SK-N-DZ (cell line): ENCODE data around the gene TNFSF9.
"Not testable (repeated sequence)": the region's sequence is repeated elsewhere in the genome, so short reads cannot be mapped to it uniquely, and the experiment has no call there.

ENCODE experiments used
- DNase-seq: peaks from one replicate; pipeline ENCODE4 v3.0.0-alpha.2; 2015; ENCODE audit warnings: low spot score

Gene TNFSF9

DNA sequence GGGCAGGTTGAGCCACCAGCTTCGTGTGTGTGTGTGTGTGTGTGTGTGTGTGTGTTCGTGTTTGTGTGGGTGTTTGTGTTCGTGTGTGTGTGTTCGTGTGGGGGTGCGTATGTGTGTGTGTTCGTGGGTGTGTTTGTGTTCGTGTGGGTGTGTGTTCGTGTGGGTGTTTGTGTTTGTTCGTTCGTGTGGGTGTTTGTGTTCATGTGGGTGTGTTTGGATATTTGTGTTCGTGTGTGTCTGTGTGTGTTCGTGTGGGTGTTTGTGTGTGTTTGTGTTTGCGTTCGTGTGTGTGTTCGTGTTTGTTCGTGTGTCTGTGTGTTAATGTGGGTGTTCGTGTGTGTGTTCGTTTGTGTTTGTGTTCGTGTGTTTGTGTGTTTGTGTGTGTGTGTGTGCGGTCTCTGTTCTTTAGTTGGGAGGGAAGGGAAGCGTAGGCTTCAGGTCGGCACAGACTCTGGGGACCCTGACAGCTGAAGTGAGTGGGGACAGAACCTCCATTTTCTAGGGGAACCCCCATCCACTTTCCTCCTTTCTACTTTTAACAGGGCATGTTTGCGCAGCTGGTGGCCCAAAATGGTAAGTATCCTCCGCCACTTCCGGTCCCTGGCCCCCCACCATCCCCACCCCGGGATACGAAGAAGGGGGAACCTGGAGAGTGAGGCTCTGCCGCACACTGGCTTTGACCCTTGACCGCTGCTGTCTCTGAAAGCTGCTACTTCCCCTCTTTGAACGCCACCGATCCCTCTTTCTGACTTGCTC is 1.6 kb downstream of the TNFSF9 start:
- DNase-seq, result no peak

GRCh38 chr19:6533000-6533328 is 2.1 kb downstream of the TNFSF9 start:
- no peak for DNase-seq

GRCh38 chr19:6533746-6534418 is 3.1 kb downstream of the TNFSF9 start:
- DNase-seq, result no peak

- no peak for DNase-seq
These were observed 3.7 kb downstream of the TNFSF9 start for GRCh38 chr19:6534451-6535093.

- no peak for DNase-seq
These were observed 4.8 kb downstream of the TNFSF9 start for GRCh38 chr19:6535558-6536137.

GRCh38 chr19:6539514-6539913 is 8.7 kb downstream of the TNFSF9 start:
- no peak for DNase-seq

DNA sequence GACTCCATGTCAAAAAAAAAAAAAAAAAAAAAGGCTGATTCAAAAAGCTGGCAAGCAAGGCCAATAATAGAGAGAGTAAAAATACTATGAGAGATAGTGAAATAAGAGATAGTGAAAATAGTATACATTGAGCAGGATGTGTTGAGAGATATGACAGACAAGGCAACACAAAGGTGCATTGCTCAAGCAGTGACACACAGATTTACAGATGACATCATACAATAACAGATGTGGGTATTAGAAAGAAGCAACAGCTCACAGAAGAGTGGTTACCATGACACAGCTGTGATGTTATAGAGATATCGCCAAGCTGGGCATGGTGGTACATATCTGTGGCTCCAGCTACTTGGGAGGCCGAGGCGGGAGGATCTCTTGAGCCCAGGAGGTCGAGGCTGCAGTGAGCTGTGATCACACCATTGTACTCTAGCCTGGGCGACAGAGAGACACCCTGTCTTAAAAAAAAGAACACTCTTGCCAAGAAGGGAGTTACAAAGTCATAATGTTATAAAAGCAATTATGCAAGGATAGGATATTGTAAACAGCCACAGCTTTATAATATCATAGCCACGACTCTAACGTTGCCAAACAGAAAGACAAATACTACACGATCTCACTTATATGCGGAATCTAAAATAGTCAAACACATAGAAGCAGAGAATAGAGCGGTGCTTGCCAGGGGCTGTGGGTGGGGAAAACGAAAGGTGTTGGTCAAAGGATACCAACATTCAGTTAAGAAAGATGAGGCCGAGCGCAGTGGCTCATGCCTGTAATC is 10.3 kb downstream of the TNFSF9 start:
- DNase-seq, result no peak

GRCh38 chr19:6543866-6544347 is 13.1 kb downstream of the TNFSF9 start:
- no peak for DNase-seq

- not testable (repeated sequence) for DNase-seq
These were observed 19.9 kb downstream of the TNFSF9 start for GRCh38 chr19:6550679-6551078.

- DNase-seq, result no peak
These were observed 20.3 kb downstream of the TNFSF9 start for GRCh38 chr19:6551091-6551490.

DNA sequence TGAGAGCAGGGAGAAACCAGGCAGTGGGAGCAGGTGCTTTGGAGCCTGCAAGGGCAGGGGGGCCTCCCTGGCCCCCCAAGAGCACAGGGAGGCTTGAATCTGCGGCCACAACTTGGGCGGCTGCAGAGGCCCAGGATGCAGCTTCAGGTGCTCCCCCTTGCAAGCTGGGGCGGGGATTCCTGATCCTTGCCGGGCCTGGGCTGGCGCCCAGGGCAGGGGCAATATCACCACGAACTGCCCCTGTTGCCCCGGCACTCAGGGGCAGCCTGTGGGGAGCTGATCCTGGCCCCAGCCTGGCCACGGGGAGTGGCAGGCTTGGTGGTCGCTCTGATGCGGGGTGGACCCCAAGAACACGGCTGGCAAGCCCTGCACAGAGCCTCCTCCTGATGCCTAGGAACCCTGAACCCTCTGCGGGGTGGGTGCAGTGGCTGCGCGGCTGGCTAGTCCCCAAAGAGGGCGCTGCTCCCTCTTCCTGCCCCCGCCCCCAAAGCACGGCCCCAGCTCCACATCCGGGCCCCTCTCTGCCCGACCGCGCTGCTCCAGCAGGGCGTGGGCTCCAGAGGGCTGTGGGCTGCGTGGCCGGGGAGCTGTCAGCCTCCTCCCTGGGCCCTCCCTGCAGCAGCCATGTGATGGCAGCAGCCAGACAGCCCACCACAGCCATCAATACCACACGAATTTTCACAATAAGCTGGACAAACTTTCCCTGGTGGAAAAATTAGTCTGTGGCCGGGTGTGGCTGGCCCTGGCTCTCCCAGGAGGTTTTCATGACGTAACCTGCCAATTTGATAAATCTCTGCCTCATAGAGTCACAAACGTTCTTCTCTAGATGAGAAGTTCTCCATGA is 21.0 kb downstream of the TNFSF9 start:
- no peak for DNase-seq

GRCh38 chr19:6556043-6556449 is 25.2 kb downstream of the TNFSF9 start:
- DNase-seq, result no peak

DNA sequence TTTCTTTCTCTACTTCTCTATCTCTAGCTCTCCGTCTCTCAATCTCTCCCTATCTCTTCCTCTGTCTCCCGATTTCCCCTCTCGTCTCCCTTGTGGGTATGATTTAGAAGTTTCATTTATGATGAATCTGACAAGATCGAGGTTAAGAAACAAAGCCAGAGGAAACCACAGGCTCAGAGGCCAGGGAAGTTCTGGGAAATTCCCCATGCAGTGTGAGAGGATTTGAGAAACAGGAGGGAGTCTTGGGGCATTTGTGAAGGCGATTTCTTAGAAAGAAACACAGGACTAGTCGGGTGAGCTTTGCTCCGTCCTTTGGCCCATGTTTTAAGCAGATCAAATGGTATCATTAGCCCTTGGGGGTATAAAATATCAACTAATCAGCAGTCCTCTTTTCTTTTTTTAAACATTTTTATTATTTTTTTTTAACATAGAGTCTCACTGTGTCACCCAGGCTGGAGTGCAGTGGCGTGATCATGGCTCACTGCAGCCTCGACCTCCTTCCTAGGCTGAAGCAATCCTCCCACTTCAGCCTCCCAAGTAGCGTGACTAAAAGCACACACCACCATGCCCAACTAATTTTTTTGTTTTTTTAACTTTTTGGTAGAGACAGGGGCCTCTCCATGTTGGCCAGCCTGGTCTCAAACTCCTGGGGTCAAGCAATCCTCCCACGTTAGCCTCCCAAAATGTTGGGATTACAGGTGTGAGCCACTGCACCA is 25.8 kb downstream of the TNFSF9 start:
- no peak for DNase-seq

- DNase-seq, result not testable (repeated sequence)
These were observed 31.6 kb downstream of the TNFSF9 start for GRCh38 chr19:6562437-6562836.

- DNase-seq, result no peak
These were observed 33.6 kb downstream of the TNFSF9 start for GRCh38 chr19:6564393-6564792.

DNA sequence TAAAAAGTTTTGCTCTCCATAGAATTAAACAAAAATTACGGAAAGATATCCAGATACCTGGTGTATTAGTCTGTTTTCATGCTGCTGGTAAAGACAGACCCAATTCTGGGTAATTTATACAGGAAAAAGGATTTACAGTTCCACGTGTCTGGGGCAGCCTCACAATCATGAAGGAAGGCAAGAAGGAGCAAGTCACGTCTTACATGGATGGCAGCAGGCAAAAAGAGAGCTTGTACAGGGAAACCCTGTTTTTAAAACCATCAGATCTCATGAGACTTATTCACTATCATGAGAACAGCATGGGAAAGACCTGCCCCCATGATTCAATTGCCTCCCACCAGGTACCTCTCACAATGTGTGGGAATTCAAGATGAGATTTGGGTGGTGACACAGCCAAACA is 35.9 kb downstream of the TNFSF9 start:
- not testable (repeated sequence) for DNase-seq

DNA sequence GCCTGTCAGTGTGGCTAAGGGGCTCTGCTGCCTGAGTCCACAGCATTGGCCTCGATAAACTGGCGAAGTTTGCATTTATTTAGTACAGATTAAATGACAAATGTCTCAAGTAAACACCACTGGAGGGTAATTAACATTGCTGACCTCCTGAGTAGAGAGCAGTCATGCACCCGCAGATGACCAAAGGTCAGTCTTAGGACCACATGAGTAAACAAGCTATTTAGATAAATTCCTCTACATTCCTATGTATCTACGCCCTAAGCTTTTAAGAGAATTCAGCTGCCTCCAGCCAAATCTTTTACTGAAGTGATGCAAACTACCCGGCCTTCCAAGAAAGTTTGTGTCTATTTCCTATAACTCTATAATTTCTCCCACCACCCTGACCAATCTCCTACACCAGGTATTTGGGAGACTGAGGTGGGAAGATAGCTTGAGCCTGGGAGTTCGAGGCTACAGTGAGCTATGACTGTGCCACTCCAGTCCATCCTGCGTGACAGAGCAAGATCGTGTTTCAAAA is 37.2 kb downstream of the TNFSF9 start:
- no peak for DNase-seq

DNA sequence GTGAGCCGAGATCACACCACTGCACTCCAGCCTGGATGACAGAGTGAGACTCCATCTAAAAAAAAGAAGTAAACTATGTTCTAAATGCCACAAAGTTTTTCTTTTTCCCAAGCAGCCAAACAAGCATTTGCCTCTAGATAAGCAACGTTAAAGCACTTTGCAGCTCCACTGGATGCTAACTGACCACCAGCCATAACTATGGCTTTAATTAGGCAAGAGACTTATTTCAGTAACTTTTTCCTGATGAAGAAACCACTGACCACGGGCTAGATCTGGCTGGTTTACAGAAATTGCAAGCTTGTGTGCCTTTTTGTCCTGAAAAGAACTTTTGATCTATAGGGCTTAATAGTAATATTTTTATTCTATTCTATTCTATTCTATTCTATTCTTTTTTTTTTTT is 38.0 kb downstream of the TNFSF9 start:
- DNase-seq, result no peak

DNA sequence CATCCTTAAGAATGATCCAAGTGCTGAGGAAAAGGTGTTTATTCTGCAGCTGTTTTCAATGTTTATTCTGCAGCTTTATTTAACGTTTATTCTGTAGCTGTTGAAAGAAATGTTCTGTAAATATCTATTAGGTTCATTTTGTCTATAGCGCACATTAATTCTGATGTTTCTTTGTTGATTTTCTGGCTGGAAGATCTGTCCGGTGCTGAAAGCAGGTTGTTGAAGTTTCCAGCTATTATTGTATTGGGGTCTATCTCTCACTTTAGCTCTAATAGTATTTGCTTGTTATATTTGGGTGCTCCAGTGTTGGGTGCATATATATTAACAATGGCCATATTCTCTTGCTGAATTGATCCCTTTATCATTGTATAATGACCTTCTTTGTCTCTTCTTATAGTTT is 39.9 kb downstream of the TNFSF9 start:
- no peak for DNase-seq

DNA sequence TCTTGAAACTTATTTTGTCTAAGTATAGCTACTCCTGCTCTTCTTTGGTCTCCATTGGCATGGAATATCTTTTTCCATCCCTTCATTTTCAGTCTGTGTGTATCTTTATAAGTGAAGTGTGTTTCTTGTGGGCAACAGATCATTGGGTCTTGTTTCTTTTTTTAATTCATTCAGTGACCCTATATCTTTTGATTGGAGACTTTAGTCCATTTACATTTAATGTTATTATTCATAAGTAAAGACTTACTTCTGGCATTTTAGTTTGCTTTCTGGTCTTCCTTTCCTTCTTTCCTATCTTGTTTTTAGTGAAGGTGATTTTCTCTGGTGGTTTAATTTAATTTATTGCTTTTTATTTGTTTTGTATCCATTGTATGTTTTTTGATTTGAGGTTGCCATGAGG is 40.3 kb downstream of the TNFSF9 start:
- no peak for DNase-seq
